ENCODE results near the gene MRPL58.
A peak's percentile ranks its signal among the peaks of the same experiment; 100 is the strongest.
"Not testable (repeated sequence)": the region's sequence is repeated elsewhere in the genome, so short reads cannot be mapped to it uniquely, and the experiment has no call there.

MRPL58 gene

DNA sequence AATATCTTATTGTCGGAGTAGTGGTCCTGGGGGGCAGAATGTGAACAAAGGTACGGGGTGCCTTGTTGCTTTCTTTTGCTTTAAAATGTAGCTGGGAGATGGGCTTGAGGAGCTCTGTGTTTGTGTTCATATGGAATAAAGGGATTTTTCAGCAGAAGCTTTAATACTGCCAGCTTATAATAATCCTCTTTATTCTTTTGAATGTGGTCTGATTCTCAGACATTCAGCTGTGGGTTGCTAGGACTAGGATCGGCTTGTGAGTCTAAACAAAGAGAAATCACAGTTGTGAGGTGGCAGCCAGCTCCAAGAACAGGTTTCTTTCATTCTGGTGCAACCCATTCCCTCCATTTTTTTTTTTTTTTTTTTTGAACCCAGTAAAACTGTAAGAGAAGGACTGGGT lies 7.2 kb downstream of the MRPL58 start:
- DNase-seq, result no peak

DNA sequence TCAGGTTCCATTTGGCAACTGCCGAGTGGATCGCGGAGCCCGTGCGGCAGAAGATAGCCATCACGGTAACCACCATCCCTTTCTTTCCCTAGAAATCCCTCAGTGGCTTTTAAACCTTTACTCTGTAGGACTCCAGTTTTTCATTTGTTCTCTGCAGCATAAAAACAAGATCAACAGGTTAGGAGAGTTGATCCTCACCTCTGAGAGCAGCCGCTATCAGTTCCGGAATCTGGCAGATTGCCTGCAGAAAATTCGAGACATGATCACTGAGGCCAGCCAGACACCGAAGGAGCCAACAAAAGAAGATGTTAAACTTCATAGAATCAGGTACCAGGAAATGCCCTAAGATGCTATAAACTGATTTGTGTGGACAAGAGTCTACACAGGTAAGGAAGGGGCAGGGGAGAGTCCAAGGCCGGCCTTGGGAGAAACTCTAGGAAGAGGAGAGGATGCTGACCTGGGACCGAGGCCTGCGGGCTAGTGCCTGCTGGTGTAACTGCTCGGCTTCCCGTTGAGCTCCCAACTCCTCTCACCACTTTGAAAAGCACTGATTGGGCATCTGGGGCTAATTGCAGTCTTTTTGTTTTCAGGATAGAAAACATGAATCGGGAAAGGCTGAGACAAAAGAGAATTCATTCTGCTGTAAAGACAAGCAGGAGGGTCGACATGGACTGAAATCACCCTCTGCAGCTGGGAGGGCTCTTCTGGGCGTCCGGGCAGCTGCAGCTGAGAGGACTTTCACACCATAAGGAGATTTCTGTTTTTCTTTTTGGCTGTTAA lies 8.1 kb downstream of the MRPL58 start:
- DNase-seq, result no peak

DNA sequence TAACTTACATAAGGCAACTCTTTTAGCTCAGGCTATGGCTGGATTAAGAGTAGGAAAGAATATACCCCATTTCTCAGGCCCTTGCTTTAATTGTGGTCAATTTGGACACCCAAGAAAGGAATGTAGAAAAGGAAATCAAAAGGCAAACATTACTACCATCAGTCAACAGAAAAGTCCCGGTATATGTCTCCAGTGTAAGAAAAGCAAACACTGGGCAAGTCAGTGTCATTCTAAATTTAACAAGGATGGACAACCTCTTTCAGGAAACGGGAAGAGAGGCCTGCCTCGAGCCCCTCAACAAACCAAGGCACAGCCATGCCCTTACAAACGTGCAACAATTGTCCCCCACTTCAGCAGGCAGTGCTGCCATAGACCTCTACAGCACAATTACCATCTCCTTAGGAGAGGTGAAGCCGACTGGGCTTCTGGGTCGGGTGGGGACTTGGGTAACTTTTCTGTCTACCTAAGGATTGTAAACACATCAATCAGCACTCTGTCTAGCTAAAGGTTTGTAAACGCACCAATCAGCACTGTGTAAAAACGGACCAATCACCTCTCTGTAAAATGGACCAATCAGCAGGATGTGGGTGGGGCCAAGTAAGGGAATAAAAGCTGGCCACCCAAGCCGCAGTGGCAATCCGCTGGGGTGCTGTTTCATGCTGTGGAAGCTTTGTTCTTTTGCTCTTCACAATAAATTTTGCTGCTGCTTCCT lies 12.4 kb downstream of the MRPL58 start:
- no peak for DNase-seq

DNA sequence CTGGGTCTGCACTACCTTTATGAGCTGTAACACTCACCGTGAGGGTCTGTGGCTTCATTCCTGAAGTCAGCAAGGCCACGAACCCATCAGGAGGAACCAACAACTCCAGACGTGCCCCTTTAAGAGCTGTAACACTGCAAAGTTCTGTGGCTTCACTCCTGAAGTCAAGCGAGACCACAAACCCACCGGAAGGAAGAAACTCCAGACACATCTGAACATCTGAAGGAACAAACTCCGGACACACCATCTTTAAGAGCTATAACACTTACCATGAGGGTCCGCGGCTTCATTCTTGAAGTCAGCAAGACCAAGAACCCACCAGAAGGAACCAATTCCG lies 12.9 kb downstream of the MRPL58 start:
- peak; percentile 79 for DNase-seq

DNA sequence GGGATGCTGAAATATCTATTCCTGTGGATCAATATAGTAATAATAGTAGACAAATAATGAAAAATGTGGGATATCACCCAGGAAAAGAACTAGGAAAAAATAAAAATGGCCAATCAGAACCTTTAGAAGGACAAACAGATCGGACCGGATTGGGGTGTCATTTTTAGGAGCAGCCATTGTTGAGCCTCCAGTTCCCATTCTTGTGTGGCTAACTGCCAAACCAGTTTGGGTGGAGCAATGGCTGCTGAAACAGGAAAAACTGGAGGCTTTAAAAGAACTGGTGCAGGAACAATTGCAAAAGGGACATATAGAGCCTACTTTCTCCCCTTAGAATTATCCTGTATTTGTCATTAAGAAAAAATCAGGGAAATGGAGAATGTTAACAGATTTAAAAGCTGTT lies 14.2 kb downstream of the MRPL58 start:
- peak; percentile 23 for DNase-seq

DNA sequence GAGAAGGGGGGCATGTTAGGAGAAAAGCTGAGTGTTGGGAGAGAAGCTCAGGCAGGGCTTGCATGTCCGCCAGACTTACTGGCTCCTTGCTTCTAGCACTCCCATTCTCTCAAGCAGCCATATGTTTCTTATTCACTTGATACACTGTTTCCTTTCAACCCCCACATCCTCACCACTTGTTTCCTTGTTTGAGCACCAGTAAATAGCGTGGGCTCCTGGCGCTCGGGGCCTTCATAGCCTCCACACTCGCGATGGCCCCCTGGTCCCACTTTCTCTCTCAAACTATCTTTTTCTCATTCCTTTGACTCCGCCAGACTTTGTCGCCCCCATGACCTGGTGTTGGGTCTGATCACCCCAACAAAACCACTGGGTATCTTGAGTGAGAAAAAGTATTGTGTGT lies 17.7 kb downstream of the MRPL58 start:
- no peak for DNase-seq

DNA sequence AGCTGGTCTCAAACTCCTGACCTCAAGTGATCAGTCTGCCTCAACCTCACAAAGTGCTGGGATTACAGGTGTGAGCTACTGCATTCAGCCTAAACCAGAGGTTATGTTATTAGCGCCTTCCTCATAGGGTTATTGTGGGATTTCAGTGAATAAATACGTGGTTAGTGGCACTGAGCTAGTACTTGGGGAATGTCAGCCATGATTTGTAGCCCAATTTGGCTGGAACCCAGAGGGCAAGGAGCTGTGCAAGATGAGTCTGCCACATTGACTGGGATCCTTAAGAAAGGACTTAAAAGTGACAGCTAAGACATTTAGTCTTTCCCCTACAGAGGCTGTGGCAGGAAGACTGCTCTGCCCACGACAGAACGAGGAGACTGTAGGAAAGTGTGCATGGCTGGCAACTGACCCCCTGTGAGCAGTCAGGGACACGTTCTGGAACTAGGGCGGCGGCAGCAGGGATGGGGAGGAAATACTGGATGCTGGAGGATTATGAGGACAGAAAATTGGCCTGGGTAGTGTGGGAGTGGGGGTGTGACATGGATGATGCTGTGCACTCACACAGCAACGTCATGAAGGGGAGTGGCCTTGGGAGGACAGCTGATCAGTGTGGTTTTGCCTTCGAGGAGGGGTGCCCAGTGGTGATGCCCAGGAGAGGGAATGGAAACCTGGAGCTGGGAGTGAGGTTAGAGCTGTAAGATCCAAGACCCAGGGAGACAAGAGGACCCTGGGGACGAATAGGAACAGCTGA lies 19.7 kb downstream of the MRPL58 start:
- DNase-seq, result peak; percentile 46

DNA sequence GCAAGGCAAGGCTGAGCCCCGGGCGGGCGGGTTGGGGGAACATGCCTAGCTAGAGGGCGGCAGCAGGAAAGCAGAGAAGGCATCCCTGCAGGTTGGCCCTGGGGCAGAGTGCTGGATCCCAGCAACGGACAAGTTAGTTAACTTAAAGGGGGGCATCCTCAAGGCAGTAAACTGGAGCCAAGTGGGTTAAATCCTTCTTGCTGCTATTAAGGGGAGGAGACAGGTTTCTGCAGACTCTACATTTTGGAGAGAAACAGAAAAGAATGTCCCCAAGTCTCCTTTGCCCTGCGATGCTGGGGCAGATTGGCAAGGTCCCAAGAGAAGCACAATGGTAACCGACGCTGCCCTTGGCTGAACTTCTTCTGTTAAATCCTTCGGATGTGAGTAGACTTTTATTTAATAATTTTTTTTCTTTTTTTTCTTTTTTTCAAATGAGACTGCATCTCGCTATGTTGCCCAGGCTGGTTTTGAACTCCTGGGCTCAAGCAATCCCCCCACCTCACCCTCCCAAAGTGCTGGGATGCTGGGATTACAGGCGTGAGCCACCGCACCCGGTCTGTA lies 20.3 kb downstream of the MRPL58 start:
- DNase-seq, result no peak

DNA sequence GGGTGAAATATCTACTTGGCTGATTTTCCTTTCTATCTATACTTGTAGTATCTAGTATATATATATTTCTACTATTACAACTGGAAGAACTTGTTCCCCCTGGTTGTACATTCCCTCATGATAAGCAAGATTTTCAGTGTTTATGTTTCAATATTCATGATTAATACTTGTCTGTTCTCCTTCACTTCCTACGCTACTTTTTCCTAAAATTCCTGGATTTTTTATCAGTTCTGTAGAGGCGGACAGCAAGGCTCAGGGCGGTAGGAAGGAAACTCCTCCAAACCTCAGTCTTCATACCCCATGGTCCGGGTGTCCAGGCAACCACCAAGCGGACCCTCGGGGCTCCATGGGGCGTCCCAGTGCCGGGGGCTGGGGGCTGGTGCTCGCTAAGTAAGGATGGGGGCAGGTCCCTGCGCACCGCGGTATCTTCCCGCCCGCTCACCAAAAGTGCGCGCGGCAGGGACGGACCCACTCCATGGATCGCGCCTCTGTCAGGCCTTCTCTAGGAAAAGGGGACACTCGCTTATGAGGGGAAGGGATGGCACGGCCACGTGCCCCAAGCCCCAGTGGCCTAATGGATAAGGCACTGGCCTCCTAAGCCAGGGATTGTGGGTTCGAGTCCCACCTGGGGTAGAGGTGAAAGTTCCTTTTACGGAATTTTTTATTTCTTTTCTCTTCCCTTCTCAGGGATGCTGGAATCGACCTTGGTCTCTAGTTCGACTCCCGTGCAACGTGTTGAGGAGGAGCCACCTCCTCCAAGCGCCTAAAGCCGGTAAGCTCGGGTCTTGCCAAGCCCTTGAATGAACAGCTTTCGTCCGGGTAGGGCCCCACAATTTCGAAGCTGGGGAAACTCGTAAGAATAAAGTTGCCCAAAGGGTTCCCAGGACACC lies 21.1 kb downstream of the MRPL58 start:
- peak; percentile 85 for DNase-seq

DNA sequence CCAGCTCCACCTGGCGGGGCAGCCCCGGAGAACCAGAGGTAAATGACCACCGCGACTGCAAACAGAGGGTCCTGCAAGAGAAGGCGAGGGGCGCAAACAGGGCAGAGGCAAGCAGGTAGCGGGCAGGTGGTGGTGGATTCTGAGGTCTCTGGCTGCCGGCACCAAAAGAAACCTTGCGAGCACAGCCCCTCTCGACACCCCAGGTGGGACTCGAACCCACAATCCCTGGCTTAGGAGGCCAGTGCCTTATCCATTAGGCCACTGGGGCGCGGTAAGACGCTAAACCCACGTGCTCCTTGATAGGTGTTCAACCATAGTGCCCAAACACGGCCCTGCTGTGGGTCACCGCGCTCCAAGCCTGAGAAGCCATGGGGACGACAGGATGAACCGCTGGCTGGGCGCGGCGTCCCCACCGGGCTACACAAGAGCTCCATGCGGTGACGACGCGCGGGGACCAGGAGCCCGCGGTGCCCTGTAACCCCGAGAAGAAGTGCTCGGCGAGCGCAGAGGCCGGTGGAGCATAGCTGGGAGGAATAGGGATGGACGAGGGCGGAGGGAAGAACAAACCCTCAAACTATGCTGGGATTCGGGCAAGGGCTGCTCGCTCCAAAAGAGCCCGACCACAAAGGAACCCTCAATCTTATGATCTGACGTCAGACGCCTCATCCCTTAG lies 21.9 kb downstream of the MRPL58 start:
- peak; percentile 90 for DNase-seq

DNA sequence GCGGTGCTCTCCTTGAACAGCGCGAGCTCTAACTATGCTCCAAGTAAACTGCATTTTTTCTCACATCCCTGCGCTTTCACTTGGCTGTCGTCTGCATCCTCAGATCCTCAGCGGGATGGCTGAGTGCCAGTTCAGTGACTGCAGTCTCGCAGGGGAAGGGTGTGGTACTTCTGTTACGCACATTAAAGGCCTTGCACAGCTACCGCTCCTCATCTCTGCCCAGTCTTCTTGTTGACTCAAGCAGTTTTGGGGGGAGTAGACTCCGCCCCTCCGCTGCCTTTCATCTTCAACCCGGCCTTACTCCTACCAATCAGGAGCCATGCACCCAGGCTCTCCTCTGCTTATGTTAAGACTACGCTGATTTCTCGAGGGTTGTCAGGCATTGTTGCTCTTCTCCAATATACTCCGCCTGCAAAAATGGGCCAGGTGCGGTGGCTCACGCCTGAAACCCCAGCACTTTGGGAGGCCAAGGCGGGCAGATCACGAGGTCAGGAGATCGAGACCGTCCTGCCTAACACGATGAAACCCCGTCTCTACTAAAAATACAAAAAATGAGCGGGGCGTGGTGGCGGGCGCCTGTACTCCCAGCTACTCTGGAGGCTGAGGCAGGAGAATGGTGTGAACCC lies 24.3 kb downstream of the MRPL58 start:
- no peak for DNase-seq

DNA sequence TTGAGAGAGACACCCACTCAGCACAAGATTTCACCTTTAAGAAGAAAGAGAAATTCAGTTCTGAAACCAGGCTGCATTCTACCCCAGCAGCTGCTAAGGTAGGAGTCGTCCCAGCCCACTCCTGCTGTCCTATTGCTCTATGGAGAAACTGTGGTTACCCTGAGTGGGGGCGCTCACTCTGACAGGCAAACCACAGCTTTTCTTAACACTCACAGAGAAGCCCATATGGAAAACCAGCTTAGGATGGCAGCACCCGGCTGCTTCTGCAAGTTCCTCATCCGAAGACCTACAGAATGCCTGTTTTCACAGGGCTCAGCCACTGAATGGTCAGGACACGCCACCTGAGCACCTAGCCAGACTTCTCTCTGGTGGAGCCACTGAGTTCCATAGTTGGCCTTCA lies 26.8 kb downstream of the MRPL58 start:
- peak; percentile 83 for DNase-seq

DNA sequence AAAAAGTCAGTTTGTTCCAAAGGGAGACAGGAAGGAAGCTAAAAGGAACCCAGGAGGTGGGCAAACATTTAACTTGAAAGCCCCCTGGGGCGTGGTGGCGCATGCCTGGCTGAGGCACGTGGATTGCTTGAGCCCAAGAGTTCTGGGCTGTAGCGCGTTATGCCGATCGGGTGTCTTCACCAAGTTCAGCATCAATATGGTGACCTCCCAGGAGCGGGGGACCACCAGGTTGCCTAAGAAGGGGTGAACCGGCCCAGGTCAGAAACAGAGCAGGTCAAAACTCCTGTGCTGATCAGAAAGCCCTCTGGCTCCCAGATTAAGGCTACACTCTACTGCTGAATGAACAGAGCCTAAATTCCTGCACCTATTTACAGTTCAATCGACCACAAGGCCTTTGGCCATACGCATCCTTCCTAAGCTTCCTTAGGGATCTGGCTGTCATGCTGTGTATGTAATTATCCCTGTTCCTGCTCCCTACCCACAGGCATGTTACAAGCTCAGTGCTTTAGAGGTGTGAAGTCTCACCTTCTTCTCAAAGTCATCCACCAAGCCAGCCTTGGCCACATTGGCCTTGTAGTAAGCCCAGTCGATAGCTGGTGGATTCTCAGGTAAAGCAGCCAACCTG lies 29.3 kb downstream of the MRPL58 start:
- DNase-seq, result no peak

DNA sequence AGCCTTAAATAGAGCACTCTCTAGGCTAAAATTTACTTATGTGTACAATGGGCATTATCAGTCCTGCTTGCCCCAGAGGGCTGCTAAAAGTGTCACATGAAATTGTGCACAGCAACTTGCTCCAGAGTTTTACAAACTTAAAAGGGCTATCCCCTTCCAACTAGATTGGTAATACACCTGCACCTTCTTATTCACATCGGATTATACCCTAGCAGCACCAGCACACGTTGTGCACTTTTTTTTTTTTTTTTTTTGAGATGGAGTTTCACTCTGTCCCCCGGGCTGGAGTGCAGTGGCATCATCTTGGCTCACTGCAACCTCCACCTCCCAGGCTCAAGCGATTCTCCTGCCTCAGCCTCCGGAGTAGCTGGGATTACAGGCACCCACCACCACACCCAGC lies 31.3 kb downstream of the MRPL58 start:
- DNase-seq, result not testable (repeated sequence)

DNA sequence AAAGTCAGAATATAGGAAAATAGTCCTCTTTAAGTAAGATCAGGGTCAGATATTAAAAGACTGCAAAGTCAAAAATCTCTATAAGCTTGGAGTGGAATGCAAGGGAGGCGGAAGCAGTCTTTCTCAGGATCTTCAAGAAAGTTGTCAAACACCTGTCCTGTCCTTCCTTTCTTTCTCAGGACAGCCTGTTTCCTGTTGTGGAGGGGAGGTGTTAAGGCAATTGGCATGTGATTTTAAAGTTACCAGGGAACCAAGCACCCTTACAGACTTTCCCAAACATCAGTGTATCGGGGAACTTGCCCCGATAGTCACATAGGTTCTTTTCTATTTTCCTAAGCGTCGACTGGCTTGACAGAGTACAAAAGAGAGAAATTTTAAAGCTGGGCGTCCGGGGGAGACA lies 32.2 kb downstream of the MRPL58 start:
- no peak for DNase-seq

DNA sequence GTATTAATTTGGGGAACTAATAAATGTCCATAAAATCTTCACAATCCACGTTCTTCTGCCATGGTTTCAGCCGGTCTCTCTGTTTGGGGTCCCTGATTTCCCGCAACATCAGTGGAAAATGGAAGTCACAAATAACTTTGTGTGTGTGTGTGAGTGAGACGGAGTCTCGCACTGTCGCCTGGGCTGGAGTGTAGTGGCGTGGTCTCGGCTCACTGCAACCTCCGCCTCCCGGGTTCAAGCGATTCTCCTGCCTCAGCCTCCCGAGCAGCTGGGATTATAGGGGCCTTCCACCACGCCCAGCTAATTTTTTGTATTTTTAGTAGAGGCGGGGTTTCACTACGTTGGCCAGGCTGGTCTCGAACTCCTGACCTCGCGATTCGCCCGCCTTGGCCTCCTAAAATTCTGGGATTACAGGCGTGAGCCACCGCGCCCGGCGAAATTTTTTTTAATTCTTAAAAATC lies 33.5 kb downstream of the MRPL58 start:
- DNase-seq, result not testable (repeated sequence)

DNA sequence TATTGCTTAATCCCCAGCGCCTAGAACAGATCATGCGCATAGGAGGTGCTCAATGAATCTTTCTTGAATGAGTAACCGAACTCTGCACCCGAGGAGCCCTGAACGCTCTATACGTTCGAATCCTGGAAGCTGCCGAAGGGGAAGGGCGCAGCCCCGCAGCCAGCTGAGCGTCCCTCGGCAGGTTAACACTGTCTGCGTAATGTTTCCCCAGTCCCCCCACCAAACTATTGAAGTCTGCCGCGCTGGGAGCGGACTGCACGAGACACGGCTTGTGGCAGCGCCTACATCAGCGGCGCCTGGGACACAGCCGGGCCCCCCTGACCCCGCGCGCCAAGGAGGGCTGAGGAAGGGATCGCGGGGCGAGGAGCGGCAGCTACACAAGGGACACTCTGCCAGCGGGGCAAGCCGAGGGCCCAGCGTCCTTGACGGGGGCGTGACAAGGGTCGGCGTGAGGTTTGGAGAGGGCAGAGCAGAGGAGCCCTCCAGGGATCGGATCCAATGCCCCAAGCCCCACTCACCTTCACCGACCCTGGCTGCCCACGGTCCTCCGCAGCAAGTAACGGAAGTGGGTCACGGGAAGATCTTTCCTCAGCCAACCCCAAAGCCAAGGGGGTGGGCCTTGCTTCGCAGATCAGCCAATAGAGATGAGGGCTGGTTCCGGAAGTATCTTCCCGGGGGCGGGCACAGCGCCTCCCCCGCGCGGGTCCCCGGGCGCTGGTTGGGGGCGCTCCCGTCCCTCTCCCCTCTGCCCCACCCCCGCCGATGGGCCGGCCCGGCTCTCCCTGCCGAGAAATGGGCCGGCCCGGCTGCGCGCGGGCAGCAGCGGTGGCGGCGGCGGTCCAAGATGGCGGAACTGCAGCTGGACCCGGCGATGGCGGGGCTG lies 34.2 kb downstream of the MRPL58 start, which contains the start of the genes ATP5PD and KCTD2:
Gene ATP5PD, minus strand, starts transcription at position 563 of the 883 bp plus-strand sequence. CDS start 4,319 bp downstream, outside the sequence.
Gene KCTD2, plus strand, starts transcription at position 819 of the 883 bp plus-strand sequence. Its CDS starts 26 bp downstream, at position 845.
- peak; percentile 94 for DNase-seq

DNA sequence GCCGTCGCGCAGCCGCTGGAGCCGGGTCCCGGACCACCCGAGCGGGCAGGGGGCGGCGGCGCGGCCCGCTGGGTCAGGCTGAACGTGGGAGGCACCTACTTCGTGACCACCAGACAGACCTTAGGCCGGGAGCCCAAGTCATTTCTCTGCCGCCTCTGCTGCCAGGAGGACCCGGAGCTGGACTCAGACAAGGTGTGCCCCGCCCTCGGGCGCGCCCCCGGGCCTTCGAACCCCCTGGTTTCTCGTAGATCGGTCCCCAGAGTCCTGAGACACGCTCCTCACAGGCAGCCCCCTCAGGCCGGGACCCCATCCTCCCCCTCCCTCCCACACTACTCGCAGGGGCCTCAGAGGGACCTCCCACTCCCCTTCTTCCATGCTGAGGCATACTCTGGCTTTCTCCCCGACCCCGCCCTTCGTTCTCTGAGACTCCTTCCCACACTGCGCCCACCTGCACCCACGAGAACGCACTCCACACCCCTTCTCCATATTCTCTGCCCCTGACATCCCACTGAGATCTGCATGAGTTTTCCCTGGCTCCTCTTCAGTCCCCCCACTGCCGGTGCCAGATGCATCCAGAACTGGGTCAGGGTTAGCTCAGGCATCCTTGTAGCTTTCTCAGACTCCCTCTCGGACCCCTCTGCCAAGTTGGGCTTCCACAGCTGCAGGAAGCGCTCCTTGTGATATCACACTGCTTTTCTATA lies 35.1 kb downstream of the MRPL58 start:
- no peak for DNase-seq

All from MV-4-11 (cell line).